Fibroblast of the aortic adventitia (primary cell): Measurements from ENCODE around the gene DOCK2. TPM values are rescaled to one million over a fixed set of nuclear protein-coding genes. Genes with fewer than 3 reads are reported as not detected.
A peak's percentile ranks its signal among the peaks of the same experiment; 100 is the strongest.
"Not testable (repeated sequence)": the region's sequence is repeated elsewhere in the genome, so short reads cannot be mapped to it uniquely, and the experiment has no call there.

Experiments
- DNase-seq: peaks from one replicate; pipeline ENCODE4 v3.0.0-alpha.2; 2010; ENCODE audit warnings: low read depth
- H3K4me3 ChIP-seq: 2 replicates; pipeline ENCODE4 v1.5.1; 2011; ENCODE audit warnings: low read depth, mild to moderate bottlenecking, control low read depth, low read length, moderate library complexity
- CTCF ChIP-seq: IDR thresholded peaks from 2 replicates; pipeline ENCODE4 v1.5.1; 2011; ENCODE audit warnings: mild to moderate bottlenecking, low read length, control low read depth, inconsistent platforms; ENCODE audit not compliant: insufficient read depth
- total RNA-seq: library from RNA; depleted of rRNA; stranded (reverse); fragments of >200 nt; gene quantifications from 2 replicates; pipeline ENCODE4 v1.2.3, GENCODE V29; 2012; ENCODE audit warnings: low replicate concordance

Gene DOCK2
- total RNA-seq, 1 donor, result 4.6 TPM

GRCh38 chr5:169602535-169602934, 34.5 kb upstream of the DOCK2 start:
- no peak overlapping the region for H3K4me3 ChIP-seq
- peak; percentile 31 for DNase-seq
- no peak for TF ChIP-seq CTCF

GRCh38 chr5:169606279-169606678, 30.8 kb upstream of the DOCK2 start:
- no peak for DNase-seq
- no peak for TF ChIP-seq CTCF
- no peak overlapping the region for H3K4me3 ChIP-seq

GRCh38 chr5:169607882-169608281, 29.2 kb upstream of the DOCK2 start:
- no peak for DNase-seq
- H3K4me3 ChIP-seq, result no peak overlapping the region
- TF ChIP-seq CTCF, result no peak

- no peak overlapping the region for H3K4me3 ChIP-seq
- TF ChIP-seq CTCF, result no peak
- DNase-seq, result peak; percentile 43
These were observed 27.4 kb upstream of the DOCK2 start for GRCh38 chr5:169609716-169610115.

GRCh38 chr5:169610606-169611005, 26.5 kb upstream of the DOCK2 start:
- H3K4me3 ChIP-seq, result no peak overlapping the region

GRCh38 chr5:169615561-169615960, 21.5 kb upstream of the DOCK2 start:
- TF ChIP-seq CTCF, result no peak
- no peak overlapping the region for H3K4me3 ChIP-seq
- no peak for DNase-seq

More at GRCh38 chr5:169610606-169611005, 26.5 kb upstream of the DOCK2 start:
- no peak for TF ChIP-seq CTCF
- DNase-seq, result no peak

GRCh38 chr5:169624307-169624706, 12.8 kb upstream of the DOCK2 start:
- not testable (repeated sequence) for DNase-seq, H3K4me3 ChIP-seq
